Erythroblast (primary cell): ENCODE results near the gene SLC35C1.

Experiments
- GATA1 ChIP-seq: IDR thresholded peaks from 2 replicates; pipeline ENCODE4 v1.6.1; 2011; ENCODE audit warnings: low read depth, mild to moderate bottlenecking, control low read depth, low read length, moderate library complexity
- POLR2A ChIP-seq: IDR thresholded peaks from 2 replicates; pipeline ENCODE4 v1.6.1; 2011; ENCODE audit warnings: mild to moderate bottlenecking, low read length

DNA sequence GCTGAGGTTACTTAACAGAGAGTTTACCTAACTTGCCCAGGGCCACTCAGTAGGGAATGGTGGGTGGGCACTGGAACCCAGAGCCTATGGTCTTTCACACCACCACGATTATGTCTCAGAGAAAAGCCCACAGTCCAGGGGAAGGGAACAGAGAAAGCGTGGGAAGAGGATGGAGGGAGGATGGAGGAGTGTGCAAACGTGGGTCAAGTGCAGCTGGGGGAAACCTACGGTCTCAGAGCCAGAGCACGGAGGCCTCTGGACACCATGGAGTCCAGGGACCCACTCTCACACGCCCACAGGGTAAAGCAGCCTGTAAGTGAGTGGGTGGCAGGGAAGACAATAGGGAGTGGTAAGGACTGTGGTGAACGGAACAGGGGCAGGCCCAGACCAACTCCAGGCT lies 47.3 kb upstream of the SLC35C1 start:
- TF ChIP-seq POLR2A (no peak), GATA1 (no peak)
